ENCODE results near the gene LRRFIP1.

DNA sequence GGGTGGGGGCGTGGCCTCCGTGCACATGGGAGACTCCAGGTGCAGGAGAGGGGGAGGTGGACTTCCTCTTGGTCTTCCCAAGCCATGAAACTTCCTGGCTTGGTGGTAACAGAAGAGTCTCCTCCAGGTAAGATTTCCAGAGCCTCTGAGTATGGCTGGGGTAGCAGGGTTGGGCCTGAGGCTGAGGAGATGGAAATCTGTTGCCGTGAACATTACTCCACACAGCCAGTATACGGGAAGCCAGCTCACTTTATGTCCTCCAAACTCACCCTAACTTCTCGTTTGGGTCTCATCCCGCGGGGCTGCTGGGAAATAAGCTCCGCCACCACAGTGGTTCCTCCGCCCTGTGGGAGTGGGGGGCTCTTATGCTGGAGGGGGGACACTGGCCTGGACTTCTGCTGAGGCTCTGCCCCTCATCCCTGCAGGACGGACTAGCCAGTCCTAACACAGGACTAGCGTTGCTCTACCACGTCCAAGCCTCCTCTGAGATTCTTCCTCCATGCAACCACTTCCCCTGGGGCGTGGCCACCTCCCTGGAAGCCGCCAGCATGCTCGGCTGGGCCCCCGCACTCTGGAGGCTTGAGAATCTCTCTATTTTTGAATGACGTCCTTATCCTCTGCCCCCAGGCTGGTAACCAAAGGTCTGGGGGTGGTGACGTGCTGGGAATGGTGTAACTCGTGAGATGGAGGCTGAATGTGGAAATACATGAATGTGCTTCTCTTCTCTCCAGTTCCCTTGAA lies 36.1 kb upstream of the LRRFIP1 start:
- TF ChIP-seq RAD21 (CRISPR knock-in tag; IDR thresholded peaks at IDR 0.05) (no peak), ZSCAN22 (CRISPR knock-in tag; IDR thresholded peaks at IDR 0.05) (no peak), ZZZ3 (CRISPR knock-in tag; IDR thresholded peaks at IDR 0.05; ENCODE audit: borderline replicate concordance) (no peak)
- TF ChIP-seq, protein P1, sequence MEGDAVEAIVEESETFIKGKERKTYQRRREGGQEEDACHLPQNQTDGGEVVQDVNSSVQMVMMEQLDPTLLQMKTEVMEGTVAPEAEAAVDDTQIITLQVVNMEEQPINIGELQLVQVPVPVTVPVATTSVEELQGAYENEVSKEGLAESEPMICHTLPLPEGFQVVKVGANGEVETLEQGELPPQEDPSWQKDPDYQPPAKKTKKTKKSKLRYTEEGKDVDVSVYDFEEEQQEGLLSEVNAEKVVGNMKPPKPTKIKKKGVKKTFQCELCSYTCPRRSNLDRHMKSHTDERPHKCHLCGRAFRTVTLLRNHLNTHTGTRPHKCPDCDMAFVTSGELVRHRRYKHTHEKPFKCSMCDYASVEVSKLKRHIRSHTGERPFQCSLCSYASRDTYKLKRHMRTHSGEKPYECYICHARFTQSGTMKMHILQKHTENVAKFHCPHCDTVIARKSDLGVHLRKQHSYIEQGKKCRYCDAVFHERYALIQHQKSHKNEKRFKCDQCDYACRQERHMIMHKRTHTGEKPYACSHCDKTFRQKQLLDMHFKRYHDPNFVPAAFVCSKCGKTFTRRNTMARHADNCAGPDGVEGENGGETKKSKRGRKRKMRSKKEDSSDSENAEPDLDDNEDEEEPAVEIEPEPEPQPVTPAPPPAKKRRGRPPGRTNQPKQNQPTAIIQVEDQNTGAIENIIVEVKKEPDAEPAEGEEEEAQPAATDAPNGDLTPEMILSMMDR (CRISPR knock-in tag; IDR thresholded peaks at IDR 0.05) = no peak
- TF ChIP-seq, protein P2, sequence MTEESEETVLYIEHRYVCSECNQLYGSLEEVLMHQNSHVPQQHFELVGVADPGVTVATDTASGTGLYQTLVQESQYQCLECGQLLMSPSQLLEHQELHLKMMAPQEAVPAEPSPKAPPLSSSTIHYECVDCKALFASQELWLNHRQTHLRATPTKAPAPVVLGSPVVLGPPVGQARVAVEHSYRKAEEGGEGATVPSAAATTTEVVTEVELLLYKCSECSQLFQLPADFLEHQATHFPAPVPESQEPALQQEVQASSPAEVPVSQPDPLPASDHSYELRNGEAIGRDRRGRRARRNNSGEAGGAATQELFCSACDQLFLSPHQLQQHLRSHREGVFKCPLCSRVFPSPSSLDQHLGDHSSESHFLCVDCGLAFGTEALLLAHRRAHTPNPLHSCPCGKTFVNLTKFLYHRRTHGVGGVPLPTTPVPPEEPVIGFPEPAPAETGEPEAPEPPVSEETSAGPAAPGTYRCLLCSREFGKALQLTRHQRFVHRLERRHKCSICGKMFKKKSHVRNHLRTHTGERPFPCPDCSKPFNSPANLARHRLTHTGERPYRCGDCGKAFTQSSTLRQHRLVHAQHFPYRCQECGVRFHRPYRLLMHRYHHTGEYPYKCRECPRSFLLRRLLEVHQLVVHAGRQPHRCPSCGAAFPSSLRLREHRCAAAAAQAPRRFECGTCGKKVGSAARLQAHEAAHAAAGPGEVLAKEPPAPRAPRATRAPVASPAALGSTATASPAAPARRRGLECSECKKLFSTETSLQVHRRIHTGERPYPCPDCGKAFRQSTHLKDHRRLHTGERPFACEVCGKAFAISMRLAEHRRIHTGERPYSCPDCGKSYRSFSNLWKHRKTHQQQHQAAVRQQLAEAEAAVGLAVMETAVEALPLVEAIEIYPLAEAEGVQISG (CRISPR knock-in tag; IDR thresholded peaks at IDR 0.05) = no peak
- TF ChIP-seq, protein P3, sequence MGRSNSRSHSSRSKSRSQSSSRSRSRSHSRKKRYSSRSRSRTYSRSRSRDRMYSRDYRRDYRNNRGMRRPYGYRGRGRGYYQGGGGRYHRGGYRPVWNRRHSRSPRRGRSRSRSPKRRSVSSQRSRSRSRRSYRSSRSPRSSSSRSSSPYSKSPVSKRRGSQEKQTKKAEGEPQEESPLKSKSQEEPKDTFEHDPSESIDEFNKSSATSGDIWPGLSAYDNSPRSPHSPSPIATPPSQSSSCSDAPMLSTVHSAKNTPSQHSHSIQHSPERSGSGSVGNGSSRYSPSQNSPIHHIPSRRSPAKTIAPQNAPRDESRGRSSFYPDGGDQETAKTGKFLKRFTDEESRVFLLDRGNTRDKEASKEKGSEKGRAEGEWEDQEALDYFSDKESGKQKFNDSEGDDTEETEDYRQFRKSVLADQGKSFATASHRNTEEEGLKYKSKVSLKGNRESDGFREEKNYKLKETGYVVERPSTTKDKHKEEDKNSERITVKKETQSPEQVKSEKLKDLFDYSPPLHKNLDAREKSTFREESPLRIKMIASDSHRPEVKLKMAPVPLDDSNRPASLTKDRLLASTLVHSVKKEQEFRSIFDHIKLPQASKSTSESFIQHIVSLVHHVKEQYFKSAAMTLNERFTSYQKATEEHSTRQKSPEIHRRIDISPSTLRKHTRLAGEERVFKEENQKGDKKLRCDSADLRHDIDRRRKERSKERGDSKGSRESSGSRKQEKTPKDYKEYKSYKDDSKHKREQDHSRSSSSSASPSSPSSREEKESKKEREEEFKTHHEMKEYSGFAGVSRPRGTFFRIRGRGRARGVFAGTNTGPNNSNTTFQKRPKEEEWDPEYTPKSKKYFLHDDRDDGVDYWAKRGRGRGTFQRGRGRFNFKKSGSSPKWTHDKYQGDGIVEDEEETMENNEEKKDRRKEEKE (IDR thresholded peaks at IDR 0.05) = no peak

Data from HepG2 (cell line).